PFSK-1 (cell line): ENCODE data around the gene C10orf143.

Source experiments
- FOXP2 ChIP-seq: optimal IDR thresholded peaks from 2 replicates; pipeline ENCODE3; 2011; ENCODE audit warnings: borderline replicate concordance, control low read depth, inconsistent platforms; ENCODE audit not compliant: insufficient read depth; ENCODE audit errors: extremely low read length, extremely low read depth
- POLR2AphosphoS5 ChIP-seq: IDR thresholded peaks from 2 replicates; pipeline ENCODE4 v1.6.1; 2012; ENCODE audit warnings: low read depth, mild to moderate bottlenecking, control low read depth, low read length, moderate library complexity
- REST ChIP-seq, 2 experiments: IDR thresholded peaks; 2 replicates each; pipeline versions ENCODE4 v1.6.1 to v1.8.0; 2011 to 2012; ENCODE audit warnings: low read depth in 2 of 2, low read length in 2 of 2, control low read depth in 1 of 2, inconsistent platforms in 1 of 2, mild to moderate bottlenecking in 1 of 2, moderate library complexity in 1 of 2; ENCODE audit not compliant: insufficient read depth in 1 of 2
- SIN3A ChIP-seq: IDR thresholded peaks from 2 replicates; pipeline ENCODE4 v1.6.1; 2012; ENCODE audit warnings: mild to moderate bottlenecking, low read length, moderate library complexity, borderline replicate concordance; ENCODE audit not compliant: insufficient read depth
- TAF1 ChIP-seq: IDR thresholded peaks from 2 replicates; pipeline ENCODE4 v1.6.1; 2012; ENCODE audit warnings: low read length, control low read depth, borderline replicate concordance; ENCODE audit not compliant: insufficient read depth

Gene C10orf143

GRCh38 chr10:130016993-130017630, 93.5 kb downstream of the C10orf143 start:
- TF ChIP-seq TAF1 (no peak), REST (IDR thresholded peaks at IDR 0.05; ENCODE audit: insufficient read depth in 1 of 2, low read depth in 2 of 2, low read length in 2 of 2) (no peak), POLR2AphosphoS5 (no peak), FOXP2 (no peak), SIN3A (no peak)

GRCh38 chr10:130016095-130016494, 94.5 kb downstream of the C10orf143 start:
- TF ChIP-seq SIN3A (no peak), FOXP2 (no peak), POLR2AphosphoS5 (no peak), TAF1 (no peak)

GRCh38 chr10:130015075-130015695, 95.4 kb downstream of the C10orf143 start:
- no peak for TF ChIP-seq TAF1
- TF ChIP-seq FOXP2, result no peak
- no peak for TF ChIP-seq POLR2AphosphoS5
- no peak for TF ChIP-seq SIN3A
- TF ChIP-seq REST (IDR thresholded peaks at IDR 0.05; ENCODE audit: insufficient read depth in 1 of 2, low read depth in 2 of 2, low read length in 2 of 2), result no peak

GRCh38 chr10:130014263-130015074, 96.2 kb downstream of the C10orf143 start:
- TF ChIP-seq TAF1, result no peak
- no peak for TF ChIP-seq REST (IDR thresholded peaks at IDR 0.05; ENCODE audit: insufficient read depth in 1 of 2, low read depth in 2 of 2, low read length in 2 of 2)
- no peak for TF ChIP-seq SIN3A
- no peak for TF ChIP-seq FOXP2
- no peak for TF ChIP-seq POLR2AphosphoS5
